Fibroblast of upper back skin (primary cell): ENCODE results near the gene ZP1.

Source experiments
- DNase-seq: peaks from one replicate; pipeline ENCODE4 v3.0.0-alpha.2; 2013

Gene ZP1

DNA sequence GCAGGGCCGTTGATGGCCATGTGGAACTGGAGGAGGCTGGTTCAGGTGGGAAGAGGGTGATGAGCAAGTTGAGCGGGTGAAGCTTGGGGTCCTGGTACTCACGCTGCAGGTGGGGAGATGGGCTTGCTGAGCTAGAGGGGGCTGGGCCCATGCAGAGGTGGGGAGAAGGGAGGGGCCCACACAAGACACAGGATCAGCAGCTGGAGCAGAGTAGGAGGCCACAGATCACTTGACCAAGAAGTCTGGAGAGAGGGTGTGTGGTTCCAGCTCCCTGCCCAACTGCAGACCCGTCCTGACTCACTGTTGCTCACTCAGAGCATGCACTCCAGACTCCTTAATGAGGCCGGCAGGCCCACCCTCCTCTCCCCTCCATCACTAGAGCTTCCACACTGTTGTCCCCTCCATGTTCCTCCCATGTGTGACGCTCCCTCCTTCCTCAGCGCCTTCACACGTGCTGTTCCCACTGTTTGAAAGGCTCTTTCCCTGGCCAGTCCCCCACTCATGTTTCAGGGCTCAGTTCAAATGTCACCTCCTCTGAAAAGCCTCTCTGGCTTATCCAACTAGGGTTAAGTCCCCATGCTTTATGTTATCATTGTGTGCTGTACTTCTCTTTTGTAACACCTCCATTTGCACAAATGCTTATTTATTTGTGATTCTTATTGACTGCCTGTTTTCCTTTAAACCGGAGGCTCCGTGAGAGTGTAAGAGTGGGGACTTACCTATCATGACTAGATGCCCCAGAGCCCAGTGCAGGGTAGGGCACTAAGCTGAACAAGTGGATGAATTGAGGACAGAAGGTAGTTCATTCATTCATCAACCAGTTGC, 23.1 kb upstream of the ZP1 start:
- DNase-seq: no peak

DNA sequence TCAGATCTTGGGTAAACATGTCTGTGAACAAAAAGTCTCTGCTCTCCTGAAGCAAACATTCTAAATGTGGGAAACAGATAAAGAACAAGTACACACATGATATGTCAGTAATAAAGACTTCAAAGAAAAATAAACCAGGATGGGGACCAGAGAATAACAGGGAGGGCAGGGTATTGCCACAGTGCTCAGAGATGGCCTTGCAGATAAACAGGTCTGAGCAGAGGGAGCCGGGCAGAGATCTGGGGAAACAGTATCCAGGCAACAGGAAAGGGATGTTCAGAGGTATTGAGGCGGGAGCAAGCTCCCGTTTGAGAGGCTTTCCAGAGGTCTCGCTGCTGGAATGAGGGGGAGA, 22.5 kb upstream of the ZP1 start:
- no peak for DNase-seq

DNA sequence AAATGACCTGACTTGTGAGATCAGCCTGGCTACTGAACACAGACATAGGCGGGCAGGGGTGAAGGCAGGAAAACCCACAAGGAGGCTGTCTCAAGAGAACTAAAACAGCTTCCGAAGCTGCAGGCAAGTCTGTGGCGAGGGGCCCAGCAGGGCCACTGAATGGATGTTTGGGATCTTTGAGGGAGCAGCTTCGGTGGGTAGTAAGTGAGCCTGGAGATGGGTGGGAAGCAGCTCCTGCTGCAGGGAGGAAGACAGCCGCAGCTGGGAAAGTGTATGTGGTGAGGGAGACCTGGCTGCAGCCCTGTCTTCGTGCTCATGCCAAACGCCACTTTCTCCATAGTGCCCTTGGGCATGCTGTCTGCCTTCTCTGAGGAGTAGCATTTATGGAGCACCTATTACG, 22.0 kb upstream of the ZP1 start:
- no peak for DNase-seq

DNA sequence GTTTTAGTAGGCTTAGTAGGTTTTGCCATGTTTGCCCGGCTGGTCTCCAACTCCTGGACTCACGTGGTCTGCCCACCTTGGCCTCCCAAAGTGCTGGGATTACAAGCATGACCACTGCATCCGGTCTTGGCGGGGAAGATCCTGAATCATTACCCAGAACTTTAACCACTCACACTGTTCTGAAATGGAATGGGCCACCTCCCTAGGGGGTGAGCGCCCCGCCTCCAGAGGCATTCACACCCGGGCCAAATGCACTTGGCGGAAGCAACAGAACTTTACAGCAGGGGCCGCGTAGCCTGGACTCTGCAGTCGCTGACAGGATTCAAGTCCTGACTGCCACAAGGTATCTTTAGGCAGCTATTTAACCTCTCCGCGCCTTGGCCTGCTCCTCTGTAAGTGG, 20.1 kb upstream of the ZP1 start:
- no peak for DNase-seq

DNA sequence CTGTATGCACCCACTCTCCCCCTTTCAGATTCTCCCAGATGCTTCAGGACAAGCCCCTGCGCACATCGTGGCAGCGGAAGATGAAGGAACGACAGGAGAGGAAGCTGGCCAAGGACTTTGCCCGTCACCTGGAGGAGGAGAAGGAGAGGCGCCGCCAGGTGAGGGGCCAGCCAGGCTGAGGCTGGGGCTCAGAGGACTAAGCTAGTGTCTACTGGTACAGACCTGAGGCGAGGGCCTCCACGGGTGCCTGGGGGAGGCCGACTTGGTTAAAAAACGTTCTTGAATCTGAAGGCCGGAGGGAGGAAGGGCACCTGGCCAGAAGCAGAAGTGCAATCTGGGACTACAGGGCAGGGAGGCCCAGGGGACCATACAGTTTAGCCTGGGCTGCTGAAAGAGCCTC, 19.4 kb upstream of the ZP1 start:
- DNase-seq: no peak

DNA sequence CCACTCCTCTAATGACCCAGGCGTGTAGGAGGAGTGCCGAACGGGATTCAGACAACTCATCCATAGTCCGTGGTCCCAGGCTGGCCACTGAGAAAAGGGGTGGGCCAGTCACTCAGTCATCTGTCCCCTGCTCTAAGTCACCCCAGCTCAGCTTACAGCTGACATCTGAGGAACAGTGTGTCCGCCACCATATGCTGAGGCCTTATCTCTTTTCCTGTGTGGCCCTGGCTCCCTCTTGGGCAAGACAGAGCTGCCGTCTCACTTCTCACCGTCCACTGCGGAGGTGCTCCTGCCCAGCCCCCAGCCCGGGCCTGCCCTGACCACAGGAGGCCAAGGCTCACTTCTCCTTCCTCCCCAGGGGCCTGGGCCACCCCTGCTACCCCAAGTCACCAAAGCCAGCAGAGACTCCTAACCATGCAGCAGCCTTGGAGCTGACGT, 18.6 kb upstream of the ZP1 start:
- no peak for DNase-seq

DNA sequence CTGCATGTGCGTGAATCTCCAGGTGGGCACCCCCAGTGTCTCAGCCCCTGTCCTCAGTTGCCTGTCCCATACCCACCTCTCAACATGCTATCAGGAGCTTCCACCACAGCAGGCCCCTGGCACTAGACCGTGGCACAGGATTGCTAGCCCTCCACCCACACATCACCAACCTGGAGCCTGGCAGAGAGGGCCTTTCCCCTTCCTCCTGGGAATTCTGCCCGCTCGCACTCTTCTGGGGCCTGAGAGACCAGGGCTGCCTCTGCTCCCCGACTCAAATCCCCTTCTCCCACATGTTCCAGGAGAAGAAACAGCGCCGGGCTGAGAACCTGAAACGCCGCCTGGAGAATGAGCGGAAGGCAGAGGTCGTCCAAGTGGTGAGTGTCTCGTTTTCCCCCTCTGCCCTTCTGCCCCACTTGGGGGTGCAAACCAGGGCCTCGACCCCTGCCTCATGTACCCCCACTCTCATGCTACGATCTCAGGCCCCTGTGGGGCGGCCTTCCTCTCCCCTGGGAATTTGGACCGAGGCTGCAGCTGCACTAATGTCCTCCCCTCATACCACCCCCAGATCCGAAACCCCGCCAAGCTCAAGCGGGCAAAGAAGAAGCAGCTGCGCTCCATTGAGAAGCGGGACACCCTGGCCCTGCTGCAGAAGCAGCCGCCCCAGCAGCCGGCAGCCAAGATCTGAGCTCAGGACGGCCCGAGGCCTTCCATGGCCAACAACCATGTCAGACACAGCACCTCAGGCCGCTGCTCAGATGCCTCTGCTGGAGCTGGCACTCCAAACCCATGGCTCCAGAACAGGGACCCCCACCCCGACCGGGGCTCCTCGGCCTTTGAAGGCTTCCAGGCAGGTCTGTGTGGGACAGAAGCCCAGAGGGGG, 17.5 kb upstream of the ZP1 start:
- no peak for DNase-seq

DNA sequence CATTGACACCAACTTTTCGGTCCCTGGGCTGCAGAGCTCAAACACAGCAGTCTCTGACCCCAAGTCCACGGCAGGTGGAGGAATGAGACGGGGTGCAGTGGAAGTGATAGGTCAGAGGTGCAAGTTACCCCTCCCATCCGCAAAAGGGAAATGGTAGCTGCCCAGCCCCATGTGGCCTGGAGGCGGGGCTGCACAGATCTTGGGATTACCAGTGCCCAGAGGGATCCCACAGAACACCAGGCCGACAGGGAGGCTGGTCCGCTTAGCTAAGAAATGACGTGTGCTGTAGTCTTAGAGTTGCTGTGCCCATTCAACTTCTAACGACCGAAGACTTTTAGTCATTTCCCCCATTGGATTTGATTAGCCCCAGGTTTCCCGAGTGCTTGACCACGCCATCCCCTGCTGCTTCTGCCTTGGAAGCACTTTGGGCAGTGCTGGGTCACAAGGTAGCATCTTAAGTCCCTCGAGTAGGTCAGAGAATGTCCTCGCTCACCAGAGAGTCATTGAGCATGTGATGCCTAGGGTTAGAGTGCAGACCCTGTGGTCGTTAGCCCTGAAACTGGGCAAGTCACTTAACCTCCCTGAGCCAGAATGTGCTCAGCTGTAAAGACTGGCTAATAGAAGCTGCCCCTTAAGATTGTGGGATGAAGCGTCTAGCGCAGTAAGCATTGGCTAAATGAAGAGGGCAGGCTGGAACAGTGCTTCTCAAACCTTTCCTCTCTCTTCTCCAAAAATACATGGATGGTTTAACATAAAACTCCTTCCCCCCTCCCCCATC, 15.8 kb upstream of the ZP1 start:
- DNase-seq: no peak

DNA sequence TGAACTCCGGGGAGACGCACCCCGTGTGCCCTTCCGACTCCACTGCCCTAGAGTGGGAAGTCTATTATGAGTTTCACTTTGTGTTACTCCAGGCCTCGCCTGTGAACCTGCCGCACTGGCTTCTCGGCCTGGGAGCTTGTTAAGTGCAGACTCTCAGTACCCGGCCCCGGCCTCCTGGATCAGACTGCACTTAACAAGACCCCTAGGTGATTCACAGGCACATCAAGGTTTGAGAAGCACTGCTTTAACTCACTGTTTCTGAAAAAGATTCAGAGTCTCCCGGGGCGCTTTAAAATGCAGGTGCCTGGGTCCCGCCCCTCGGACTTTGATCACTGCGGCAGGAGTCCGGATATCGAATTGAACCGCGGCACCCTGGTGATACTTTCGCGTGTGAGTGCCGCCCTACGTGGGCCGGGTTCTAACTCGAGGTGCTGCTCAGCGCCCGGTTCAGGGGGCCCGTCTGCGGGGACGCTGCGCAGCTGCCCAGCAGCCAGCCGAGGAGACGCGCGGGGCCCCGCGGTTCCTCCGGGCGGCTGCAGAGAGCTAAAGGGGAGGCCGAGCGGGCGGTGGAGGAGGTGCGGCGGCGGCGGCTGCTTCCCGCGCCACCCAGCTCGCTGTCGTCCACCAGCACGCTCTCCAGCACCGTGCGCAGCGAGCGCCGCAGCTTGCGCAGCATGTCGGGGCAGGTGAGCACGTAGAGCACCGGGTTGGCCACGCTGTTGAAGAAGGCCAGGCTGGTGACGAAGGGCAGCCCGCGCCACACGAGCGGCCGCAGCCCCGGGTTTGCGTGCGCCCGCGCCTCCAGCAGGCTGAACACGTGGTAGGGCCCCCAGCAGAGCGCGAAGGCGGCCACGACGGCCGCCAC, 15.0 kb upstream of the ZP1 start:
- no peak for DNase-seq

DNA sequence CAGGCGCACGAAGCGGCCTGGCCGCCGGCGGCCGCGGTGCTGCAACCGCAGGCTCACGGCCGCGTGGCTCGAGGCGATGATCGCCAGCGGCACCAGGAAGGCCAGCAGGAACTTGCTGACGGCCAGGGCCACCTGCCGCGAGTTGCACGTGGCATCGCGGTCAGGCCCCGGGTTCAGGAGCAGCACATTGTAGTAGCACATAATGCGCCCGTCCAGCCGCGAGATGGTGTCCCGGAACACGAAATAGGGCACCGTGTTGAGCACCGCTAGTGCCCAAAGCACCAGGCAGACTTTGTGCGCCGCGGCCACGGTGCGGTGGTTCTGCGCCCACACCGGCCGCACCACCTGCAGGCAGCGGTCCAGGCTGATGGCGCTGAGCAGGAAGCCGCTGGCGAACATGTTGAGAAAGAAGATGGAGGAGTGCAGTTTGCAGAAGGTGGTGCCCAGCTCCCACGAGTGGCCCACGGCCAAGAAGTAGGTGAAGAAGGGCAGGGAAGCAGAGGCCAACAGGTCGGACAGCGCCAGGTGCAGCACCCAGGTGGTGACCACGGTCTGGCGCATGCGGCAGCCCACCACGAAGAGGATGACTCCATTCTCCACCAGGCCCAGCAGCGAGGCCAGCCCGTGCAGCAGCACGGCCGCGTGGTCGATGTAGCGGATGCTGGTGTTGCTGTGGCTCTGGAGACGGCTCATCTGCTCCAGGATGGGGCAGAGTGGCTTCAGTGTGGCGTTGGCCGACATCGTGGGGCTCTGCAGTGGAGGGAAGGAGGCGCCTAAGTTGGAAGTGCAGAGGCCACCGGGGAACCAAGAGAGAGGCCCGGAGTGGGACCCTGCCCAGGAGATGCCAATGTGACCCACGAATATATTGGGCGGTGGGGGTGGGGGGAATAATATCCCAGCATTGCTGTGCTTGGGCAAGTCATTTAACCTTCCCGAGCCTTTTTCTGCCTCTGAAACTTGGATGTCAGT, 14.1 kb upstream of the ZP1 start:
- no peak for DNase-seq

DNA sequence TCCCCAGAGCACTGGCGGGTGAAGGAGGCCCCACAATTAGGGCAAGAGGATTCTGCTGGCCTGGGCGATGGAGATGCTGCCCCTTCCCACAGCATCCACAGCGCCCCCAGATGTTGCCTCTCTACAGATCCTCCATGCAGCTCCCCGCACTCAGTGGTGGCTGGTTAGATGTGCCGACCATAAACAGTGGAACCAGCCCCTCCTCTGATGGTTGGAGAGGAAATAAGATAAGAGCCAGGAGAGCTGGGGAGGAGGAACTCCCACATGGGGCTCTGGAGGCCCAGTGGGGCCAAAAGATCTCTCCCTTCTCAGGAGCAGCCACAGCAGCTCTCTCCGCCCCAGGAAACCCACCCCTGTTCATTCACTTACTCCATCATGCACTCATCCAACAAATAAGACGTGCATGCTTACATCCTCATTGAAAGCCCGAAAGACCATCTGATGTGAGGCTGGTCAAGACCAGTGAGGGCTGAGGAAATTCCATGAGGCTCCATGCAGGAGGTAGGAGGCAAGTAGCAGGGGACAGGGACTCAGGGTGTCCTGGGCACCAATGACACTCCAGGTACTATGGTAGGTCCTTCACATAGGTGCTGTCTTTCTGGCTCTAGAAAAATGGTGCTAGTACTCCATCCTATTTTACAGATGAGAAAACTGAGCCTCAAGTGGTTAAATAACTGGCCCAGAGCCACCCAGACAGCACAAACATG, 13.0 kb upstream of the ZP1 start:
- DNase-seq: no peak

DNA sequence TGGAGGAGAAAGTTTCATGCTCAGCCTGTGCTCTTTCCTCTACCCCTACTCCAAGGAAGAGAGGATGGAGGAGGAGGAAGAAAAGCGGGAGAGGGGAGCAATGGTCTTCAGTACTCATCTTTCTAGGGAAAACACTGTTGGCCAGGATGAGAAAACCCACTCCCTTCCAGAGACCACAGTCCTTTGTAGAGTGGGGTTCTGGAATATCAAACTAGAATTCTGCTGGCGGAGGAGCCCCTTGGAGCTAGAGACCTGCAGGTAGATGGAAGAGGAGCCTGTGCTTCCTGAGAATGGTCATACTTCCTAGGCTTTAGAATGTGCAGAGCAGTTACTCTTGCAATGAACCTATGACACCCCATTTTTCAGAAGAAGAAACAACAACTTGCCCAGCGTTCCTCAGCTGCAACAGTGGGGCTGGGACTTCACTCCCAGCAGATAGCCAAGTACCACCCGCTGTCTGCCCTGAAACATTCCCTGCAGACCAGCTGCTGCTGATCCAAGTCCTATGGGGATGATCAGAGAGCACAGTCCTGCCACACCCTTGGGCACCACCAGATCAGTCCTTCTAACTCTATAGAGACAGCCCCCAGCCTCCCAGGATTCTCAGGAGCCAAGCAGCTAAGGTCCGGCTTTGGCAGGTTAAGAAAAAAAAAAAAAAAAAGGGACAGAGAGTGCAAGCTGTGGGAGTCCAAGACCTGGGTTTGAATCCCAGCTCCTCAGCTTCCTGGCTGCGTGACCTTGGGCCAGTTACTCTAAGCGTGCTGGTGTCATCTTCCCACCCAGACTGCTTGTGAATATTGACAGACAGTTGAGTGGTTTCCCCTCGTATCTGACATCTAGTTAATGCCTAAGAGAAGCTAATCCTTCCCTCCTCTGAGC, 12.3 kb upstream of the ZP1 start:
- DNase-seq: no peak

DNA sequence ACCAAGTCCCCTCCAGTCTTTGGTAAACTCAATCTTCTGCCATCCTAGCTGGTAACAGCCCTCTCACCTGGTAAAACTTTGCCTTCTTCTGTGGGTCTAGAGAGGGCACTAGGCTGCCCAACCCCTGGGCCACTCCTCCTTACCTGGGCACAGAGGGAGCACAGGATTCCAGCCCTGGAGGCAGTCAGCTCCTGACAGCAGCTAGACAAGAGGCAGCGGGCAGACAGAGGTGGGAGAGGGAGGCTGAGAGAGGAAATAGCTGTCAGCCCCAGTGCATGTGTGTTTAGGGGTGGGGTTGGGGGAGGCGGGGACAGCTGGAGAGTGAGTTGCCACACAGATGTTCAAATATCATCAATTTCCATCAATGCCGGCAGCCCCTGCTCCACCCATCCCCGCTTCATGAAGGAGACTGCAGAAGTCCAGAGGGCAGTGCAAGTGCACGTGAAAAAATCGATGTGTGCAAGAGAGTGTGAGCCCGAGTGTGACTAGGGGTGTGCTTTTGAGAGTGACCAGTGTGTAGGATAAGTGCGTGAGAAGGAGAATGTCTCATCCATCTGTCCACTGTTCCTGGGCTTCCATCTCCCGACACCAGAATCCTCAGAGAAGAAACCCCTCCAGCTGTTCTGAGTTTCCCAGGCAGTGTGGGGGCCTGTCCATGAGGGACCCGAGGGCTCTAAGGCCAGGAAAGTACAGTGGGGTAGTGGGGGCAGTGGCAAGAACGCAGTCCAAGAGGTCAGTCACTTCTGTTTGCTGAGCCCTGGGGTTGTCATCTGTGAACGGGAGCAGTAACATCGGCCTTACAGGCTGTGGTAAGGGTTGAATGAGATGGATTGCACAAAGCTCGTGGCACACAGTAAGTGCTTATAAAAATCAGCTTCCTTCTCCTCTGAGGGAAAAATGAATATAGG, 11.4 kb upstream of the ZP1 start, which contains the start of gene PTGDR2:
Gene PTGDR2, minus strand, starts transcription at position 225 of the 908 bp plus-strand sequence. CDS start 2,228 bp downstream, outside the sequence.
- DNase-seq: peak; percentile 18

DNA sequence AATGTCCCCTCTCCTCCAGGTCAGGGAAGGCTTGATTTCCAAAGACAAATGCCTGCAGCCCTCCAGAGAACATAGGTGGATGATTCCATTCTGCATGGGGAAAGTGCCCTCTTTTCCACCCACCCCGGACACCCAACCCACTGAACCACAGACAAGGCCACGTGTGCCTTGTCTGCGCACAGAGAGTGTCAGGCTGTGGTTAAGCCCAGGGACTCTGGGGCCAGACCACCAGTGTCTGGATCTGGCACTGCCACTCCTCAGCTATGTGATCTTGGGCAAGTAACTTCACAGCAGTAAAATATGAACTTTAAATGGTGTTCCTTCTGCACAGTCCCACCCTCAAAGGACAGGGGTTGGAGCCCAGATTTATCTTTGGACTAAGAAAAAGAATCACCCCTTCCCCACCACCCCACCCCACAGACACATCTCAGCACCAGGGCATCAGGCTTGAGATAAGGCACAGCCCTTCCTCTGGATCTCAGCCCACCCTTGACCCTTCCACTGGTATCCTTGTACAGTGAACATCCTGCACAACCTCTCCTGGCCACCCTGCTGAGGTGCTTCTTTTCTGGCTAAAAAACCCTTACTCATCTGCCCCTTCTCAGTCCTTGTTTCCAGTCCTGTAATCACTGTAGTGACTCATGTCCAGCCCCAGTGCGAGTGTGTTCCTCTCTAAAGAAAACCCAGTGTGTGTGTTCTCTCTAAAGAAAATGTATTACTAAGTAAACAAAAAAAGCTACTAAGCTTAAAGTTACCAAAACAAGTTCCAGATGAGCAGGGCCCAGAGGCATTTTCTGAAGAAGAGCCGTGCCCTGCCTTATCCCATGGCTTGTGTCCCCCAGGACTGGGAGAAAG, 9.7 kb upstream of the ZP1 start:
- no peak for DNase-seq

DNA sequence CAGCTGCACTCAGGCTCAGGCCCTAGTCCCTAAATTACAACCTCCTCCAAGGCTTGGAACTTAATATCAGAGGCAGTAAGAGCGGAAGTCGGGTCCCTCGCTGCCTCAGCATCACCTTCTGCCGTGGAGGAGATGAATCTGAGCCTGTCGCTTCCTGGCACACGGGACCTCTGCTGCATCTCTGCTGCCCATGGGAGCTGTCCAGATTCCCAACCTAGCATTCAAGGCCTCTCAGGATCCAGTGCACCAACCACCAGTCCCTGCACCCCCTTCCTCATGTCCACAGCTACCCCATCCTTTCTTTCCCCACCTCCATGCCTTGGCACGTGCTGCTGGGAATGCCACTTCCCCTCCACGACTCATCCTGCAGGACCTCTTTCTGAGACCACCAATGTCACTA, 9.1 kb upstream of the ZP1 start:
- DNase-seq: no peak

DNA sequence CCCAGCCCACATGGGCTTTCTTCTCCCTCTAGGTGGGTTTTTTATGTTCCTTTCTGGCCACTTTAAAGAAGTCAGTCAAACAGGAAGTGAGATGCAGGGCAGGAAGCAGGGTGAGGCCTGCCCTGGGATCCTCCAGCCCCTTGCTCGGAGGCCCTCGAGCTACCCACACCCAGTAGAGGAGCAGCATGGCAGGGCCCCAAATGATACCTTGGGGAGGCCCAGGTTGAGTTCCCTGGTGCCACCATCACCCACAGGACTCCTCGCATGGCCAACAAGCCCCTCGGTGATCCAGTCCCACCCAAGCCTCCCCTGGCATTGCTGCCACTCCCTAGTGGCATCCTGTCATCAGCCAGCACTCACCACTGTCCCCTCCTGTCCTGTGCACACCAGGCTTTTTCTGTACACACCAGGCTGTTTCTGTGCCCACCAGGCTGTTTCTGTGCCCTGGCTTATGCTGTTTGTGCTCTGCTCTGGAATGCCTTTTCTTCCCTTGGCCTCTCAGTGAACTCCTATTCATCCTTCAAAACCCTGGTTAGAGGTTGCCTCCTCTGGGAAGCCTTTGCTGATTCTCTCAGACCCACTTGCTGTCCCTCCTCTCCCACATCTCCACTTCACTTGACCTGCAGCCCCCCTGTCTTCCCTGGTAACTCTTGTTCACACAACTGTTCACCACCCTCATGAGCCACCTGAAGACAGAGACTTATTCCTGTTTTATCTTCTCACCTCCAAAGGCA, 8.4 kb upstream of the ZP1 start:
- no peak for DNase-seq
